Measurements from ENCODE around the gene EEIG1.

DNA sequence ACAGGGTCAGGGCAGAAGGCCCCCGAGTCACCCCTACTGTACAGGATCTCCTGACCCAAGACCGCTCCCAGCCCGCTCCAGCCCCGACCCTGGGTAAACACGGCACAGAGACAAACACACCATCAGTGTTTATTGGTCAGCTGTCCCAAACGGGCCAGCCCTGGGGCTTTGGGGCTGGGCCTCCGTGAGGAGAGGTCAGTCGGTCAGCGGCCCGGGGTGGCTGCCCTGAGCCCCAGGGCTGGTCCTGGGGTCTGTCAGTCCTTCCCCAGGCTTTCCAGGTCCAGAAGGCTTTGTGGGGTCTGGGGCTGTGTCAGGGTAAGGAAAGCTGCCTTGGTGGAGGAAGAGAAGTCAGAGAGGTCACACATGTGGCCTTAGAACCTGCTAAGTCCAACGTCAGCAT lies 45.8 kb downstream of the EEIG1 start:
- TF ChIP-seq TAF1 (IDR thresholded peaks at IDR 0.05; ENCODE audit: borderline replicate concordance, insufficient read depth, low read length) (no peak), REST (IDR thresholded peaks at IDR 0.05; ENCODE audit: insufficient read depth in 1 of 2, low read depth in 2 of 2, low read length in 2 of 2) (no peak), POLR2AphosphoS5 (IDR thresholded peaks at IDR 0.05; ENCODE audit: low read depth, low read length) (no peak), SIN3A (IDR thresholded peaks at IDR 0.05; ENCODE audit: borderline replicate concordance, insufficient read depth, low read length) (no peak)
